Measurements from ENCODE around the gene RIMS4. TPM values are rescaled to one million over a fixed set of nuclear protein-coding genes. Genes with fewer than 3 reads are reported as not detected.

RIMS4 gene
- total and polyA plus RNA-seq, 4 donors: not detected

DNA sequence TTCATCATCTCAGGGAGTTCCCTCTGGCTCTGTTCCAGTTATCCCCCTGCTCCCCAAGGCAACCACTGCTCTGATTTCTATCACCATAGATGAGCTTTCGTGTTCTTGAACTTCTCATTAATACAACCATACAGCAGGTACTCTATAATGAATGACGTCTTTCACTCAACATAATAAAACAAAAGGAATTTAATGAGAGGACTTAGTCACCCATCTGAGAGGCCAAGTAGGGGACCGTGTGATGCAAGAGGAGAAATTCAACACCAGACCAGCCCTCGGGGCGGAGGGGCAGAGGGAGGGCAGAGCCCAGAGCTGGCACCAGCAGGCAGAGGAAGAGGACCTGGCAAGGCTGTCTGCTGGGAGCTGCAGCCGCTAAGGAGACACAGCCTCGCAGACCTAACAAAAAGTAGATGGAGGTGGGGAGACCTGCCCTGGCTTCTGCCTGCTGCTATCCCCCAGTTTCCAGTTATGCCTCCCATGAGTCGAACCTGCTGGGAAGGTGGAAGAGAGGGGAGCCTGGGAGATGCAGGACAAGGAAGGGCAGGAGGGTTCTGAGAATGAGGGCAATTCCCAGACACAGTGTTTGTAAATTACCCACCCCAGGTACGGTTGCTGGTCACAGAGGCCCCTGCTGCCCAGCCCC lies 81.4 kb downstream of the RIMS4 start:
- Histone ChIP-seq H3K36me3 (ENCODE audit: control insufficient read depth in 4 of 4, insufficient read depth in 3 of 4, low read depth in 1 of 4, low read length in 3 of 4) (no peaks in the 10 kb centered on the region), H3K27ac (ENCODE audit: low read depth in 1 of 2, low read length in 2 of 2) (no peak overlapping the region), H3K4me3 (ENCODE audit: low read depth in 1 of 3, low read length in 3 of 3) (no peak overlapping the region), H3K4me1 (ENCODE audit: control insufficient read depth in 4 of 4, insufficient read depth in 4 of 4, low read length in 3 of 4) (peaks cover 0 to 3% (median 0%) of the 10 kb centered on the region in 4 donors), H3K9ac (ENCODE audit: low read depth in 1 of 2, low read length in 2 of 2) (no peak overlapping the region), H3K27me3 (ENCODE audit: control insufficient read depth in 4 of 4, insufficient read depth in 4 of 4, low read length in 3 of 4) (peaks cover 0 to 2% (median 0%) of the 10 kb centered on the region in 4 donors), H3K9me3 (ENCODE audit: control insufficient read depth in 4 of 4, low read length in 3 of 4) (no peaks in the 10 kb centered on the region)
- TF ChIP-seq FOXA1 (IDR thresholded peaks at IDR 0.05): no peak
- TF ChIP-seq RAD21 (IDR thresholded peaks at IDR 0.05): no peak
- no peak for TF ChIP-seq YY1 (IDR thresholded peaks at IDR 0.05)
- TF ChIP-seq, protein P1, sequence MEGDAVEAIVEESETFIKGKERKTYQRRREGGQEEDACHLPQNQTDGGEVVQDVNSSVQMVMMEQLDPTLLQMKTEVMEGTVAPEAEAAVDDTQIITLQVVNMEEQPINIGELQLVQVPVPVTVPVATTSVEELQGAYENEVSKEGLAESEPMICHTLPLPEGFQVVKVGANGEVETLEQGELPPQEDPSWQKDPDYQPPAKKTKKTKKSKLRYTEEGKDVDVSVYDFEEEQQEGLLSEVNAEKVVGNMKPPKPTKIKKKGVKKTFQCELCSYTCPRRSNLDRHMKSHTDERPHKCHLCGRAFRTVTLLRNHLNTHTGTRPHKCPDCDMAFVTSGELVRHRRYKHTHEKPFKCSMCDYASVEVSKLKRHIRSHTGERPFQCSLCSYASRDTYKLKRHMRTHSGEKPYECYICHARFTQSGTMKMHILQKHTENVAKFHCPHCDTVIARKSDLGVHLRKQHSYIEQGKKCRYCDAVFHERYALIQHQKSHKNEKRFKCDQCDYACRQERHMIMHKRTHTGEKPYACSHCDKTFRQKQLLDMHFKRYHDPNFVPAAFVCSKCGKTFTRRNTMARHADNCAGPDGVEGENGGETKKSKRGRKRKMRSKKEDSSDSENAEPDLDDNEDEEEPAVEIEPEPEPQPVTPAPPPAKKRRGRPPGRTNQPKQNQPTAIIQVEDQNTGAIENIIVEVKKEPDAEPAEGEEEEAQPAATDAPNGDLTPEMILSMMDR (IDR thresholded peaks at IDR 0.05; ENCODE audit: low read depth, low read length, missing input control): no peak
- TF ChIP-seq HNF4A (conservative IDR thresholded peaks at IDR 0.05): no peak
- no peak for TF ChIP-seq FOXA2 (IDR thresholded peaks at IDR 0.05)
- TF ChIP-seq, protein P2, sequence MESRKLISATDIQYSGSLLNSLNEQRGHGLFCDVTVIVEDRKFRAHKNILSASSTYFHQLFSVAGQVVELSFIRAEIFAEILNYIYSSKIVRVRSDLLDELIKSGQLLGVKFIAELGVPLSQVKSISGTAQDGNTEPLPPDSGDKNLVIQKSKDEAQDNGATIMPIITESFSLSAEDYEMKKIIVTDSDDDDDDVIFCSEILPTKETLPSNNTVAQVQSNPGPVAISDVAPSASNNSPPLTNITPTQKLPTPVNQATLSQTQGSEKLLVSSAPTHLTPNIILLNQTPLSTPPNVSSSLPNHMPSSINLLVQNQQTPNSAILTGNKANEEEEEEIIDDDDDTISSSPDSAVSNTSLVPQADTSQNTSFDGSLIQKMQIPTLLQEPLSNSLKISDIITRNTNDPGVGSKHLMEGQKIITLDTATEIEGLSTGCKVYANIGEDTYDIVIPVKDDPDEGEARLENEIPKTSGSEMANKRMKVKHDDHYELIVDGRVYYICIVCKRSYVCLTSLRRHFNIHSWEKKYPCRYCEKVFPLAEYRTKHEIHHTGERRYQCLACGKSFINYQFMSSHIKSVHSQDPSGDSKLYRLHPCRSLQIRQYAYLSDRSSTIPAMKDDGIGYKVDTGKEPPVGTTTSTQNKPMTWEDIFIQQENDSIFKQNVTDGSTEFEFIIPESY (IDR thresholded peaks at IDR 0.05): no peak
- no peak for TF ChIP-seq EGR1 (IDR thresholded peaks at IDR 0.05; ENCODE audit: low read depth in 2 of 2)
- no peak for TF ChIP-seq GABPA (IDR thresholded peaks at IDR 0.05 in 1 of 2, conservative IDR thresholded peaks at IDR 0.05 in 1 of 2)
- TF ChIP-seq, protein P3, sequence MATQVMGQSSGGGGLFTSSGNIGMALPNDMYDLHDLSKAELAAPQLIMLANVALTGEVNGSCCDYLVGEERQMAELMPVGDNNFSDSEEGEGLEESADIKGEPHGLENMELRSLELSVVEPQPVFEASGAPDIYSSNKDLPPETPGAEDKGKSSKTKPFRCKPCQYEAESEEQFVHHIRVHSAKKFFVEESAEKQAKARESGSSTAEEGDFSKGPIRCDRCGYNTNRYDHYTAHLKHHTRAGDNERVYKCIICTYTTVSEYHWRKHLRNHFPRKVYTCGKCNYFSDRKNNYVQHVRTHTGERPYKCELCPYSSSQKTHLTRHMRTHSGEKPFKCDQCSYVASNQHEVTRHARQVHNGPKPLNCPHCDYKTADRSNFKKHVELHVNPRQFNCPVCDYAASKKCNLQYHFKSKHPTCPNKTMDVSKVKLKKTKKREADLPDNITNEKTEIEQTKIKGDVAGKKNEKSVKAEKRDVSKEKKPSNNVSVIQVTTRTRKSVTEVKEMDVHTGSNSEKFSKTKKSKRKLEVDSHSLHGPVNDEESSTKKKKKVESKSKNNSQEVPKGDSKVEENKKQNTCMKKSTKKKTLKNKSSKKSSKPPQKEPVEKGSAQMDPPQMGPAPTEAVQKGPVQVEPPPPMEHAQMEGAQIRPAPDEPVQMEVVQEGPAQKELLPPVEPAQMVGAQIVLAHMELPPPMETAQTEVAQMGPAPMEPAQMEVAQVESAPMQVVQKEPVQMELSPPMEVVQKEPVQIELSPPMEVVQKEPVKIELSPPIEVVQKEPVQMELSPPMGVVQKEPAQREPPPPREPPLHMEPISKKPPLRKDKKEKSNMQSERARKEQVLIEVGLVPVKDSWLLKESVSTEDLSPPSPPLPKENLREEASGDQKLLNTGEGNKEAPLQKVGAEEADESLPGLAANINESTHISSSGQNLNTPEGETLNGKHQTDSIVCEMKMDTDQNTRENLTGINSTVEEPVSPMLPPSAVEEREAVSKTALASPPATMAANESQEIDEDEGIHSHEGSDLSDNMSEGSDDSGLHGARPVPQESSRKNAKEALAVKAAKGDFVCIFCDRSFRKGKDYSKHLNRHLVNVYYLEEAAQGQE (IDR thresholded peaks at IDR 0.05): no peak
- TF ChIP-seq HNF4G (IDR thresholded peaks at IDR 0.05): no peak
- 26% methylated on average over 9 of the region's 9 CpGs for whole genome bisulfite sequencing
- no peak for DNase-seq (ENCODE audit: low spot score)

DNA sequence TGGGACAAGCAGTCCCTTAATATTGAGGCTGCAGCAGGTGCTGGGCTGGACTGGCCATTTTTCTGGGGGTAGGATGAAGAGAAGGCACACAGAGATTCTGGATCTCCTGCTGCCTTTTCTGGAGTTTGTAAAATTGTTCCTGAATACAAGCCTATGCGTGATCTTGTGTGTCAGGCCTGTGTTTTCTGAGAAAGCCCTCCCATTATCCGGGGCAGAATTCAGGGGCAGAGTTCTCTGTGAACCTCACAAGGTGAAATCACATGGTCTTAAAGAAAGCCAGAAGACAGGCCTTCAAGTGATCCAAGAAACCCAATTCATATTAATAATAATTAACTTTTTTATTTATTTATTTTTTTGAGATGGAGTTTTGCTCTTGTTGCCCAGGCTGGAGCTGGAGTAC lies 82.7 kb downstream of the RIMS4 start:
- H3K27me3 ChIP-seq (ENCODE audit: control insufficient read depth in 4 of 4, insufficient read depth in 4 of 4, low read length in 3 of 4): peaks cover 0 to 2% (median 0%) of the 10 kb centered on the region in 4 donors
- H3K27ac ChIP-seq (ENCODE audit: low read depth in 1 of 2, low read length in 2 of 2): no peak overlapping the region
- H3K9ac ChIP-seq (ENCODE audit: low read depth in 1 of 2, low read length in 2 of 2): no peak overlapping the region
- no peaks in the 10 kb centered on the region for H3K9me3 ChIP-seq (ENCODE audit: control insufficient read depth in 4 of 4, low read length in 3 of 4)
- WGBS: 94% methylated on average over 2 of the region's 2 CpGs
- H3K4me3 ChIP-seq (ENCODE audit: low read depth in 1 of 3, low read length in 3 of 3): no peak overlapping the region
- no peaks in the 10 kb centered on the region for H3K36me3 ChIP-seq (ENCODE audit: control insufficient read depth in 4 of 4, insufficient read depth in 3 of 4, low read depth in 1 of 4, low read length in 3 of 4)
- no peak for DNase-seq (ENCODE audit: low spot score)
- peaks cover 0 to 3% (median 0%) of the 10 kb centered on the region in 4 donors for H3K4me1 ChIP-seq (ENCODE audit: control insufficient read depth in 4 of 4, insufficient read depth in 4 of 4, low read length in 3 of 4)
- TF ChIP-seq, protein P2 (IDR thresholded peaks at IDR 0.05): no peak
- TF ChIP-seq, protein P3 (IDR thresholded peaks at IDR 0.05): no peak
- TF ChIP-seq HNF4A (conservative IDR thresholded peaks at IDR 0.05) (no peak), GABPA (IDR thresholded peaks at IDR 0.05 in 1 of 2, conservative IDR thresholded peaks at IDR 0.05 in 1 of 2) (no peak), TAF1 (conservative IDR thresholded peaks at IDR 0.05) (no peak), RAD21 (IDR thresholded peaks at IDR 0.05) (no peak), YY1 (IDR thresholded peaks at IDR 0.05) (no peak), FOXA2 (IDR thresholded peaks at IDR 0.05) (no peak), HNF4G (IDR thresholded peaks at IDR 0.05) (no peak)
- TF ChIP-seq, protein P1 (IDR thresholded peaks at IDR 0.05; ENCODE audit: low read depth, low read length, missing input control): no peak
- TF ChIP-seq, protein P4, sequence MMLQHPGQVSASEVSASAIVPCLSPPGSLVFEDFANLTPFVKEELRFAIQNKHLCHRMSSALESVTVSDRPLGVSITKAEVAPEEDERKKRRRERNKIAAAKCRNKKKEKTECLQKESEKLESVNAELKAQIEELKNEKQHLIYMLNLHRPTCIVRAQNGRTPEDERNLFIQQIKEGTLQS (IDR thresholded peaks at IDR 0.05): no peak

Data from liver (tissue), 9 donors.